NCI-H748 (cell line): ENCODE measurements around the gene MACROD1.
A peak's percentile ranks its signal among the peaks of the same experiment; 100 is the strongest.

Experiments used
- DNase-seq: peaks from one replicate; lab custom pipeline; 2025; ENCODE audit not compliant: unreplicated experiment; lab: John Stamatoyannopoulos, UW

The MACROD1 gene

DNA sequence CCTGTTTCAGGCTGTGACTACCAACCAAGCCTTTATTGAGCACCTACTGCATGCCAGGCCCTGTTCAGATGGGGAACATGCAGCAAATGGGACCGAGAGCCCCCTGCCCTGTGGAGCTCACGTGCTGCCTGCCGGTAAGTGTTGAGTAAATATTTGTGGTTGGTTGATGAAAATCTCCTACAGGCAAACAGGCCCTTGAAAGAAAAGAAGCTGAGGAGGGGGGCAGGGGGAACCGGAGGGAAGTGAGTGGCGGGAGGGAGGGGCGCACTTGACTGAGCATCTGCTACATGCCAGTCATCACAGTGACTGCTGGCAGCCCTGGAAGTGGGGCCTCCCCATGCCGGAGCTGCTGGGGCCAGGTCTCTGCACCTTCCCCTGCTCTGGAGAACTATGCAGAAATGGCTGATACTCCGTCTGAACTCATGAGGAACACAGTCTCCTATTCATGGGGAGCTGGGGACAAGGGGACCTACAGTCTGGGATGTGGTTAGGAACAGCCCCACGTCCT is 34.2 kb downstream of the MACROD1 start:
- DNase-seq, result peak; percentile 72

DNA sequence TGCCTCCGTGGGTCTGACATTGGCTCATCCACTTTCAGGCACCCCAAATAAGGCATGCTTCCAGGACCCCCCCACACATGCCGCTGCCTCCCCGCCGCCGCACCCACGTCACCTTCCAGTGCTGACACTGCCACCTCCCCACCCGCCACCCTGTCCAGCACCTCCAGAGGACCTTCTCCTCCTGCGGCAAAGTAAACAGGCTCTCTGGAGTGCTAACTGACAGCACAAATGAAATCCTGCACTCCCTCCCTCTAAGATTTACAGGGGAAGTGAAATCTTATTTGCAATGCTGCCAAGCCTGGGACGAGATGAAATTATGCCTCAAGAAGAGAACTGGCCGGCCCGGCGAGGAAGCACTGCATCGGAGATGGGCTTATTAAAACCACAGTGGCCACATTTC is 35.3 kb downstream of the MACROD1 start:
- DNase-seq, result no peak

GRCh38 chr11:64129403-64129802 is 36.5 kb downstream of the MACROD1 start:
- no peak for DNase-seq

GRCh38 chr11:64128255-64129006 is 37.5 kb downstream of the MACROD1 start:
- no peak for DNase-seq

GRCh38 chr11:64127267-64128072 is 38.4 kb downstream of the MACROD1 start:
- DNase-seq, result no peak

DNA sequence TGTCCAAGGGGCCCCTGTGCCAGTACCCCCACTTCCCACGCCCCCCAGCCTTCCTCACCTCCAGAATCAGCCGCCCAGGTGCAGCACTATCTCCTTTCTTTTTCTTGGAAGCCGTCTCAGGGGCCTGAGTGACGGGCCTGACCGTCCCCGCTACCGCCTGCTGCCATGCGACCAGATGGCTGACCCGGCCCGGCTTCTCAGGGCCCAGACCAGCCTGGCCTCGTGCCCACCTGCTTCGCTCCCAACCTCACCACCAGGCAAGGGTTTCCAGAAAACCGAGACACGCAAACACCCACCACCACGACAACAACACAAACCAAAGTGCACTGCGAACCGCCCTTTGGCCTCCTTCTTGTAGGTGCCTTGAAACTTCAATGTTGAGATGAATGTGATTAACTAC is 39.1 kb downstream of the MACROD1 start:
- DNase-seq, result no peak

- no peak for DNase-seq
Measured at GRCh38 chr11:64126371-64126770, 39.5 kb downstream of the MACROD1 start.

GRCh38 chr11:64125676-64126075 is 40.2 kb downstream of the MACROD1 start:
- DNase-seq, result peak; percentile 19

- no peak for DNase-seq
Measured at GRCh38 chr11:64124147-64124546, 41.8 kb downstream of the MACROD1 start.

GRCh38 chr11:64123679-64124078 is 42.2 kb downstream of the MACROD1 start:
- no peak for DNase-seq

DNA sequence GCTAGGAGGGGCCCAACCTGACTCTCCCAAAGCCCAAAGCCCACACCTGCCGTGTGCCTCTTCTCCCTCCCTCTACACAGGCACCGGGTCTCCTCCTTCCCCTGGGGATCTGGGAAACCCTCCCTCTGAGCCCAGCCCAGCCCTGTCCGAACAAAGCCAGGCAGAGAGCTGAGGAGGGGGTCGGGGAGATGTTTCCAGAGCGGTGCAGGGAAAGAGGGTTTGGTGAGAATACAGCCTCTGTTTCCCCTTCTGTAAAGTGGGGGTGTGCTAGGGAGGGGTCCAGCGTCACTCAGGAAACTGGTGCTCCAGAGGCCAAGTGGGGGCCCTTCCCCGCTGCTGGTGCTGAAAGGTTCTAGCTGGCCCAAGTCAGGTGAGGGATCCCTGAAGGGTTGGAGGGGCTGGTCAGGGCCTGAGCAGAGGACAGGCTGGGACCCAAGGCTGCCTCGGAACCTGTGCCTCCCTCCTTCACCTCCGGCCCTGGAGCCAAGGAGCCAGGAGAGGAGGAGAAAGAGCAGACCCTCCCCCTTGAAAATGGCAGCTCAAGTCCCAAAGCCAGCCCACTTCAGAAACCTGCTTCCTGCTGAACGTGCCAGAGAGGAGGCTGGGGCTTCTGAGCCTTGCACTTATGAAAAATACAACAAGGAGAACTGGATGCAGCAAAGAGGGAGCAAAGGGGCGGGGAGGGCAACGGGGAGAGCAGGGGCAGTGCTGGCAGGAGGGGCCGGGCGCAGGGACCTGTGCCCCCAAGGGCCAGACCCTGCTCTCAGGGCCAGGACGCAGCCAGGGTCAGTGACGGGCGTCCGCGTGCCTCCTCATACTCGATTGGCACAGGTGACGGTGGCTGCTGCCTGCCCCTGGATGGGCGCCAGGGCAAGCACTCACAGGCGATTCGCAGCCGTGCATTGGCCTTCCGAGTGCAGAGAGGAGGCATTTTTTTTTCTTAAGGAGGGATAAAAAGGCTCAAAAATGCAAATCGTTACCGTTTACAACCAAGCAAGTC is 43.2 kb downstream of the MACROD1 start:
- no peak for DNase-seq

DNA sequence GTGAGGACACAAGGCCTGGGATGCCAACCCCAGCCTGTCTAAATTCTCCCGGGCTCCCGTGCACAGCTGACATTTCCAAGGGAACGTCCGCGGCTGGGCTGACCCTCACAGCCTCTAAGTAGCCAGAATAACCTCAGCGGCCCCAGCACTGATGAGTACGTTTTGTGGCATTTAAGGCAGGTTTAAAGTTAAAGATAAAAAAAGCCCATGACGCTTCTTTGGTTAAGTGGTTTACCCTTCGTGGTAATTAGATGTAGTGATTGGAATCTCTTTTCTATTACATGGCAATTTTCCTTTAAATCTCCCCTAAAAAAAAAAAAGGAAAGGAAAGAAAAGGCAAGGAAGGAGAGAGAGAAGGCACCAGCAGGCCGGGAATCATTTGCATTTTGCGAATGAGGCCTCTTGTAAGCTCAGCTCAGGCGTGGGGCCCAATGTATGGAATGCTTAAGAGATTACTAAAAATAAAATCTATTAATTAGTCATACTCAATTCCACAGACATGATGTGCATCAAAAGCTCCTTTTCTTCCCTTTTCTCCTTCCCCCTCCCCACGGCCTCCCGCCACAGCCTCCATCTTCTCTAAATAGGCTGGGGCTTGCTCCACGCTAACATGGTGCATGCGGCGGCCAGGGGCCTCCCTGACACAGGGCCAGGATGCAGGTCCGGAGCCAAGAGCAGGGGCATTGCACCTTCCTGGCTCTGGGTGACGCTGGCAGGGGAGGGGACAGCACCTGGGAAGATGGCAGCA is 44.1 kb downstream of the MACROD1 start:
- DNase-seq, result no peak

GRCh38 chr11:64120951-64121569 is 44.9 kb downstream of the MACROD1 start:
- DNase-seq, result no peak

DNA sequence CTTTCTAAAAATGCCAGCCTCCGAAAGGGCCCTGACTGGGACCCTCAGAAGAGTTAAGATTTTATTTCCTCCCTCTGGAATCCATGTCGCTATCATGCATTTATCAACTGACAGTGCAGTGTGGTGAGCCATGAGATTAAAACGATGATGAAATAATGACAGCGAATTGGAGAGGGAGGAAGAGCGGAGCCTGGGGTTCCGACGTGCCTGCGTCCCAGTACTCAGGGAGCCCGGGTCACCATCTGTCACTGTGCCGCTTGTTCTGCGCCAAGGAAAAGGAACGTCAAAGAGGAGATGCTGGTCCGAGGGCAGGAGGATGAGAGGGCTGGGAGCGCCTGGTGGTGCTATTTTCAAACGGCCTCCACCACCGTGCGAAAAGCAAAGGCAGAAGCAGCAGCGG is 46.2 kb downstream of the MACROD1 start:
- no peak for DNase-seq

GRCh38 chr11:64118876-64119665 is 46.8 kb downstream of the MACROD1 start:
- DNase-seq, result no peak

- DNase-seq, result no peak
Measured at GRCh38 chr11:64117763-64118459, 48.0 kb downstream of the MACROD1 start.

DNA sequence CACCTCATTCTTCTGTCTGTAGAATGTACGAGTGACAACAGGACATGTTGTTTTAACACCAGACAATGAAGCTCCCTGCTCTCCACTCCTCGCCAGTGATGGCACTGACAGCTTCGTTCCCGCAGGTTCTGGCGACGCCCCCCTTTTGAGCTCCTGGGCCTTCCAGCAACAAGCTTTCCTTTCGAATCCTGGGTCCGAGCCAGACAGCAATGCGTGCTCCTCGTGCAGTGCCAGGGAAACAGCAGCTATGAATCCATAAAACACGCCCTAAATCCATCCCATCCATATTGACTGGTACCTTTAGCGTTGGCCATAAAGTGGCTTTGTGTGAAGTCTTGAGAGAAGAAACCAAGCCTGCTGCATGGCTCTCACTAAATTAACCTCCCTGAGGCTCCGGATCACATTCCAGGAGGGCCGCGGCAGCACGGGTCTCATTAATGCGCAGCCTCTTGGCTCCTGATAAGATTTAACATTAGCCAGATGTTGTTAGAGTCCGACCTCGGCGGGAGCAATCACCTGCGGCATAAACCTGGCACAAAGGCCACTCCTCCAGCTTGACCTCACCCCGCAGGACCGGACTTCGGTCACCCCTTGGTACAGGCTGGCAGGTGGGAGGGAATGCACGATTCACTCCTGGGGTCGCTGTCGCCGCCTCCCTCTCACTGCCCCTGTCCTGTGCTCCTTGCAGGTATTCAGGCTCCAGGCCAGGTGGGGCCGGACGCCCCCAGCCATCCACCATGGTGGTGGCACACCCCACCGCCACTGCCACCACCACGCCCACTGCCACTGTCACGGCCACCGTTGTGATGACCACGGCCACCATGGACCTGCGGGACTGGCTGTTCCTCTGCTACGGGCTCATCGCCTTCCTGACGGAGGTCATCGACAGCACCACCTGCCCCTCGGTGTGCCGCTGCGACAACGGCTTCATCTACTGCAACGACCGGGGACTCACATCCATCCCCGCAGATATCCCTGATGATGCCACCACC is 50.1 kb downstream of the MACROD1 start:
- DNase-seq, result no peak
